Measurements from ENCODE around the gene POLA2.

GRCh38 chr11:65317025-65317786 lies 55.4 kb downstream of the POLA2 start:
- TF ChIP-seq CTCF (IDR thresholded peaks at IDR 0.05) = no peak
- peak in 1 of 2 donors; percentile 29 for TF ChIP-seq POLR2A (IDR thresholded peaks at IDR 0.05)

All from thyroid gland (tissue), 4 donors.